HCT116 (cell line): ENCODE data around the gene TLR9. TPM values are rescaled to one million over a fixed set of nuclear protein-coding genes. Genes with fewer than 3 reads are reported as not detected.

Source experiments
- ATAC-seq: fragments of 200-7000 bp; cut with Tn5 transposase; 2 replicates; pipeline ENCODE4 v1.9.1; 2020; ENCODE audit warnings: mild to moderate bottlenecking, moderate library complexity
- BruUV-seq: library from RNA; stranded (reverse); fragments of 400-500 nt; replicated peaks from 2 replicates; lab custom pipeline; 2021; lab: Mats Ljungman, UMichigan
- CTCF ChIA-PET: fragments of 300-600 bp; sonication (Branson Sonifier 250); formaldehyde crosslinking; loops from one replicate; lab custom pipeline; 2021; ENCODE audit warnings: antibody characterized with exemption; lab: Charles Lee
- POLR2A ChIA-PET: fragments of 300-600, 350-600 bp; sonication (Branson Sonifier 250); formaldehyde crosslinking; loops from one replicate; lab custom pipeline; 2021; ENCODE audit warnings: antibody characterized with exemption; lab: Charles Lee
- RAD21 ChIA-PET, 2 experiments: fragments of 300-600 bp; sonication (Branson Sonifier 250); formaldehyde crosslinking; loops; one replicate each; lab custom pipeline; 2023; ENCODE audit warnings: low total read pairs in 2 of 2; ENCODE audit not compliant: uncharacterized antibody in 2 of 2, unreplicated experiment in 2 of 2, low non-redundant PET in 1 of 2; lab: Charles Lee
- DNase-seq: peaks from one replicate; pipeline ENCODE4 v3.0.0-alpha.2; 2010; ENCODE audit warnings: low read depth, low spot score
- H2AFZ ChIP-seq: fragments of 200-600 bp; shearing (Covaris generic), sonication (generic); 2 replicates; pipeline ENCODE4 v1.6.1; 2017; ENCODE audit warnings: low read depth, mixed run types, mixed read lengths, antibody characterized with exemption, low read length; ENCODE audit not compliant: poor library complexity, severe bottlenecking
- H3K27ac ChIP-seq: 2 replicates; pipeline ENCODE4 v1.5.1; 2012; ENCODE audit warnings: low read depth, low read length
- H3K27me3 ChIP-seq: fragments of 200-600 bp; sonication (generic); 2 replicates; pipeline ENCODE4 v1.6.1; 2016; ENCODE audit warnings: mixed run types, low read length, mixed read lengths; ENCODE audit not compliant: insufficient read depth
- H3K36me3 ChIP-seq, 2 experiments: fragments of 200-500 bp in 1 of 2; fragments of 200-600 bp in 1 of 2; sonication (Bioruptor generic) in 1 of 2; sonication (generic) in 1 of 2; 2 replicates each; pipeline versions ENCODE4 v1.5.1 to v1.6.1; 2014 to 2016; ENCODE audit warnings: low read length in 2 of 2, inconsistent platforms in 1 of 2, mixed read lengths in 1 of 2, mixed run types in 1 of 2; ENCODE audit not compliant: insufficient read depth in 2 of 2, control insufficient read depth in 1 of 2
- H3K4me1 ChIP-seq, 2 experiments: fragments of 200-600 bp in 1 of 2; sonication (generic) in 1 of 2; 2 replicates each; pipeline versions ENCODE4 v1.5.1 to v1.6.1; 2012 to 2017; ENCODE audit warnings: low read length in 2 of 2, inconsistent platforms in 1 of 2, mild to moderate bottlenecking in 1 of 2, mixed read lengths in 1 of 2, mixed run types in 1 of 2, moderate library complexity in 1 of 2; ENCODE audit not compliant: insufficient read depth in 2 of 2, control insufficient read depth in 1 of 2
- H3K4me2 ChIP-seq: fragments of 200-600 bp; sonication (generic); 2 replicates; pipeline ENCODE4 v1.6.1; 2017; ENCODE audit warnings: mixed run types, low read length, mixed read lengths
- H3K4me3 ChIP-seq, 2 experiments: fragments of 200-600 bp in 1 of 2; sonication (generic) in 1 of 2; replicated peaks in 1 of 2; 2 replicates each; pipeline ENCODE4 v1.5.1; 2011 to 2016; ENCODE audit warnings: low read length in 2 of 2, control low read depth in 1 of 2, low read depth in 1 of 2, mild to moderate bottlenecking in 1 of 2, mixed read lengths in 1 of 2, mixed run types in 1 of 2
- H3K79me2 ChIP-seq: fragments of 200-600 bp; sonication (generic); 2 replicates; pipeline ENCODE4 v1.6.1; 2017; ENCODE audit warnings: mild to moderate bottlenecking, mixed run types, low read length, moderate library complexity, mixed read lengths; ENCODE audit not compliant: insufficient read depth
- H3K9ac ChIP-seq: fragments of 200-600 bp; sonication (generic); 2 replicates; pipeline ENCODE4 v1.6.1; 2016; ENCODE audit warnings: low read length, mixed read lengths
- H3K9me2 ChIP-seq: fragments of 200-600 bp; sonication (generic), shearing (Covaris generic); 2 replicates; pipeline ENCODE4 v1.6.1; 2017; ENCODE audit warnings: mixed run types, mild to moderate bottlenecking, moderate library complexity; ENCODE audit not compliant: insufficient read depth
- H3K9me3 ChIP-seq, 2 experiments: fragments of 200-500 bp in 1 of 2; fragments of 200-600 bp in 1 of 2; sonication (Bioruptor generic) in 1 of 2; sonication (generic) in 1 of 2; 2 replicates each; pipeline ENCODE4 v1.6.1; 2014 to 2017; ENCODE audit warnings: low read length in 2 of 2, mixed read lengths in 2 of 2, inconsistent platforms in 1 of 2, low read depth in 1 of 2, mild to moderate bottlenecking in 1 of 2, mixed run types in 1 of 2, moderate library complexity in 1 of 2; ENCODE audit not compliant: control insufficient read depth in 1 of 2, insufficient read depth in 1 of 2
- H4K20me1 ChIP-seq: fragments of 200-600 bp; sonication (generic), shearing (Covaris generic); 2 replicates; pipeline ENCODE4 v1.6.1; 2017; ENCODE audit warnings: mixed run types, mild to moderate bottlenecking, moderate library complexity; ENCODE audit not compliant: insufficient read depth
- CBX3 ChIP-seq: IDR thresholded peaks from 2 replicates; pipeline ENCODE4 v1.6.1; 2012; ENCODE audit warnings: low read depth
- CEBPB ChIP-seq: IDR thresholded peaks from 2 replicates; pipeline ENCODE4 v1.6.1; 2012; ENCODE audit warnings: low read depth
- ELF1 ChIP-seq: IDR thresholded peaks from 2 replicates; pipeline ENCODE4 v1.6.1; 2012; ENCODE audit warnings: low read depth, borderline replicate concordance
- POLR2A ChIP-seq: IDR thresholded peaks from 2 replicates; pipeline ENCODE4 v1.7.0; 2011; ENCODE audit warnings: borderline replicate concordance; ENCODE audit not compliant: insufficient read depth, insufficient read length; ENCODE audit errors: extremely low read depth
- YY1 ChIP-seq: IDR thresholded peaks from 2 replicates; pipeline ENCODE4 v1.6.1; 2011; ENCODE audit warnings: low read length, low read depth, moderate library complexity, mild to moderate bottlenecking; ENCODE audit not compliant: insufficient replicate concordance; ENCODE audit errors: extremely low read depth
- intact Hi-C: fragments of 100-400 bp; cut with micrococcal nuclease; formaldehyde crosslinking; loops from 2 replicates; pipeline ENCODE4 v1.10.0; 2022
- total RNA-seq: library from RNA; stranded (reverse); gene quantifications from one replicate; pipeline ENCODE4 v1.2.1, GENCODE V29; 2021; ENCODE audit not compliant: unreplicated experiment

Gene TLR9
- total RNA-seq, 1 experiment from 2014 or later = 0.15 TPM

- RAD21 ChIA-PET = no interaction called here
- intact Hi-C loops = no loop called here
- Histone ChIP-seq H4K20me1 (no peaks in the 10 kb centered on the region), H3K4me3 (no peak overlapping the region), H3K79me2 (no peaks in the 10 kb centered on the region), H3K4me2 (no peak overlapping the region), H3K9me3 (no peaks in the 10 kb centered on the region), H3K9ac (no peak overlapping the region), H3K9me2 (no peaks in the 10 kb centered on the region), H3K27ac (no peak overlapping the region), H3K27me3 (no peaks in the 10 kb centered on the region), H3K4me1 (peaks cover 21 to 32% of the 10 kb centered on the region in 2 experiments), H3K36me3 (peaks cover 42 to 46% of the 10 kb centered on the region in 2 experiments), H2AFZ (no peak overlapping the region)
- TF ChIP-seq POLR2A (no peak), ELF1 (no peak), CBX3 (no peak), YY1 (no peak)
- no peak for ATAC-seq
- POLR2A ChIA-PET = no interaction called here
- DNase-seq = no peak
- no TSS peak for BruUV-seq
- CTCF ChIA-PET = no interaction called here
Observed at GRCh38 chr3:52213901-52214300, 11.5 kb downstream of the TLR9 start.

GRCh38 chr3:52213005-52213404, 12.4 kb downstream of the TLR9 start:
- no peak overlapping the region for H2AFZ ChIP-seq
- ChIA-PET RAD21 (no interaction called here), POLR2A (no interaction called here), CTCF (no interaction called here)
- H3K4me1 ChIP-seq = peaks cover 16 to 23% of the 10 kb centered on the region in 2 experiments
- no peaks in the 10 kb centered on the region for H3K27me3 ChIP-seq
- no peaks in the 10 kb centered on the region for H3K9me3 ChIP-seq
- TF ChIP-seq POLR2A (no peak), CEBPB (no peak)
- peaks cover 50 to 54% of the 10 kb centered on the region in 2 experiments for H3K36me3 ChIP-seq
- no peaks in the 10 kb centered on the region for H3K79me2 ChIP-seq
- no peak overlapping the region for H3K4me3 ChIP-seq
- no peaks in the 10 kb centered on the region for H3K9me2 ChIP-seq
- H3K4me2 ChIP-seq = no peak overlapping the region
- H3K9ac ChIP-seq = no peak overlapping the region
- H3K27ac ChIP-seq = no peak overlapping the region
- ATAC-seq (no peak), DNase-seq (no peak)
- intact Hi-C loops = no loop called here
- no peaks in the 10 kb centered on the region for H4K20me1 ChIP-seq
- no TSS peak for BruUV-seq
